T47D (cell line): ENCODE results near the gene LRP5.
"Not testable (repeated sequence)": the region's sequence is repeated elsewhere in the genome, so short reads cannot be mapped to it uniquely, and the experiment has no call there.

ENCODE experiments used
- DNase-seq, 2 experiments: peaks; one replicate each; pipeline versions ENCODE4 v3.0.0 to v3.0.0-alpha.2; 2011 to 2012; ENCODE audit warnings: low read depth in 1 of 2, low spot score in 1 of 2
- JUND ChIP-seq: IDR thresholded peaks from 2 replicates; pipeline ENCODE4 v1.6.1; 2012; ENCODE audit warnings: low read depth
- in situ Hi-C: cut with HindIII; loops from 2 replicates; pipeline ENCODE4 v1.10.0; 2016; ENCODE audit warnings: low sequenced_read_pairs, low pct_unique_long_range_greater_than_20kb

The LRP5 gene

GRCh38 chr11:68295271-68295670, 17.1 kb upstream of the LRP5 start:
- no peak for DNase-seq
- TF ChIP-seq JUND: no peak
- in situ Hi-C loops: no loop called here

- no peak for DNase-seq
- TF ChIP-seq JUND: no peak
- in situ Hi-C loops: no loop called here
Measured at GRCh38 chr11:68295940-68296339, 16.5 kb upstream of the LRP5 start.

GRCh38 chr11:68296344-68297051, 15.9 kb upstream of the LRP5 start:
- DNase-seq: no peak
- in situ Hi-C loops: no loop called here
- TF ChIP-seq JUND: no peak

- DNase-seq: no peak
- in situ Hi-C loops: no loop called here
- TF ChIP-seq JUND: no peak
Measured at GRCh38 chr11:68297052-68297378, 15.4 kb upstream of the LRP5 start.

DNA sequence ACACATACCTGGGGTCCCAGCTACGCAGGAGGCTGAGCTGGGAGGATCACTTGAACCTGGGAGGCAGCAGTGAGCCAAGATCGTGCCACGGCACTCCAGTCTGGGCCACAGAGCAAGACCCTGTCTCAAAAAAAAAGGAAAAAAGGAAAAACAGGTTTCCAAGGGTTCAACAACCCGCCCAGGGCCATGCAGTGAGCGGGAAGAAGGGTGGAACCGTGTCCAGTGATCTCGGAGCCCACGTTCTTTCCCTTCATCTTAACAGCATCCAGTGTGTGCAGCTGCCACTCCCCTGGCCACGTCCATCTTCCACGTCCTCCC, 14.9 kb upstream of the LRP5 start:
- no peak for DNase-seq
- in situ Hi-C loops: no loop called here
- no peak for TF ChIP-seq JUND

DNA sequence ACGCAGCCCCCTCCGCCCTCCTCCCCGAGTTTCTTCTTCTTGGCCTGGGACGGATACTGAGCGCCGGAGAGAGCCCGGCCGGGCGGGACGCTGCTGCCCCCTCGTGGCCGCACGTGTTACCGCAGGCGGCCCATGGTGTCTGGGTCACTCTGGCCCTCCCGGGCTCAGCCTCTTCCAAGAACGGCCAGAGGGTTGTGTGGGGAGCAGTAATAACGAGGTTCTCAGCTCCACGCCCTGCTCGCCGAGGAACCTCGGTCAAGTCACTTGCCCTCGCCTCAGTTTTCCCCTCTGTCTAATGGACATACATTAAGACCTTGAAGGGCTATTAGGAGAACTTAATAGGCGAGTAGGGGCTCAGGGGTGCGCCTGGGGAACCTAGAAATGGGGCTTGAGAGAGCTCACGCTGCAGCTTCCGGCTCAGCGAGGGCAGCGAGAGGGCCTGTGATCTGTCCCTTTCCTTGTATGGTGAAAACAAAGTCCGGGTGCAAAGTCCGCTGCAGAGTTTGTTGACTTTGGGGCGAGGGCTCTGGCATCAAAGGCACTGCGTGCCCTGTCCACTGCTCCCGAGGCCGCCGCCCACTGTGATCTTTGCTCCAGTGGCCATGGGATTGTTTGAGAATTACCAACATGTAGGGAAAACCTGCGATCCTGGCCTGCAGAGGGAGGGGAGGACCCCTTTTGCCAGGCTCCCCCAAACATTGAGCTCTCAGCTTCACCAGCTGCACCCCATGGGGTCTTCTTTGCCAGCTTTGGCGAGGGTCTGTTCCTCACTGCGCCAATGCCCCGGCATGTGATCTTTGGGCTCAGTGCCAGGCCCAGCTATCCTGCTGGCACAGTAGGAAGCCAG, 14.4 kb upstream of the LRP5 start:
- in situ Hi-C loops: no loop called here
- peak; percentile 77 to 81 for DNase-seq
- TF ChIP-seq JUND: no peak

GRCh38 chr11:68298659-68299516, 13.5 kb upstream of the LRP5 start:
- in situ Hi-C loops: no loop called here
- no peak for DNase-seq
- no peak for TF ChIP-seq JUND

- DNase-seq, in situ Hi-C loops: not testable (repeated sequence)
Measured at GRCh38 chr11:68299517-68299879, 12.9 kb upstream of the LRP5 start.

- TF ChIP-seq JUND: no peak
- no peak for DNase-seq
- in situ Hi-C loops: no loop called here
Measured at GRCh38 chr11:68300076-68300830, 12.1 kb upstream of the LRP5 start.

DNA sequence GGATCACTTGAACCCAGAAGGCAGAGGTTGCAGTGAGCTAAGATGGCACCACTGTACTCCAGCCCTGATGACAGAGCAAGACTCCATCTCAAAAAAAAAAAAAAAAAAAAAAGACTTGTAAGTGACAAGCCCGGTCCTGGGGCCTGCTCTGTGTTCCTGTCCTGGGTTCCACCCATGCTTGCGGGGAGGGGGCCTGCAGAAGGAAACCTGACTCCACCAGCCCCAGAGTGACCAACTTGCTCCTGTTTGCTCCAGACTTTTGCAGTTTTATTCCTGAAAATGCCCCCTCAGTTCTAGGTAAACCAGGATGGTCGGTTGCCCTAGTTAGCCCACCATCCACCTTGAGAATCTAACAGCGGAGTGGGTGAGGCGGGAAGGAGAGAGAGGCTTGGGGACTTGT, 10.1 kb upstream of the LRP5 start:
- in situ Hi-C loops: no loop called here
- no peak for DNase-seq
- no peak for TF ChIP-seq JUND

- peak in 1 of 2 experiments; percentile 28 for DNase-seq
- no peak for TF ChIP-seq JUND
- in situ Hi-C loops: no loop called here
Measured at GRCh38 chr11:68302670-68303069, 9.7 kb upstream of the LRP5 start.

DNA sequence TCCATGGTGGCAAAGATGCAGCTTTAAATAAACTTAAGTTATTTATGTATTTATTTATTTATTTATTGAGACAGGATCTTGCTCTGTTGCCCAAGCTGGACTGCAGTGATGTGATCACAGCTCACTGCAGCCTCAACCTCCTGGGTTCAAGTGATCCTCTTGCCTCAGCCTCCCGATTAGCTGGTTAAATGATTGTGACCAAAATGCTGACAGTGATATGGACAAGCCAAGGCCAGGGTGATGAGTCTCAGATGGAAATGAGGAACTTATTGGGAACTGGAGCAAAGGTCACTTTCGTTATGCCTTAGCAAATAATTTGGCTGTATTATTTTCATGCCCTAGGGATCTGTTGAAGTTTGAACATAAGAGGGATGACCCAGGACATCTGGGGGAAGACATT, 9.3 kb upstream of the LRP5 start:
- in situ Hi-C loops: no loop called here
- DNase-seq: no peak
- no peak for TF ChIP-seq JUND
